Vagina (tissue), 2 donors: ENCODE results near the gene SLC34A1.

Experiments used
- POLR2A ChIP-seq, 2 donors: fragments of 450-650 bp; IDR thresholded peaks; one replicate each; pipeline ENCODE4 v1.6.1; 2017; ENCODE audit warnings: antibody characterized with exemption in 2 of 2, mild to moderate bottlenecking in 2 of 2, moderate library complexity in 2 of 2
- POLR2AphosphoS5 ChIP-seq, 2 donors: sonication (generic); formaldehyde crosslinking; IDR thresholded peaks; one replicate each; pipeline ENCODE4 v1.9.0; 2017; ENCODE audit warnings: antibody characterized with exemption in 2 of 2, mild to moderate bottlenecking in 2 of 2, low read depth in 1 of 2; ENCODE audit not compliant: insufficient read depth in 1 of 2
- TF ChIP-seq, protein P1 (sequence below), 3 experiments: fragments of 450-650 bp in 2 of 3; fragments of 200-600 bp in 1 of 3; sonication (generic) in 1 of 3; IDR thresholded peaks; one replicate each; pipeline ENCODE4 v1.5.1; 2017 to 2019; ENCODE audit warnings: antibody characterized with exemption in 3 of 3, mild to moderate bottlenecking in 2 of 3, moderate library complexity in 2 of 3

DNA sequence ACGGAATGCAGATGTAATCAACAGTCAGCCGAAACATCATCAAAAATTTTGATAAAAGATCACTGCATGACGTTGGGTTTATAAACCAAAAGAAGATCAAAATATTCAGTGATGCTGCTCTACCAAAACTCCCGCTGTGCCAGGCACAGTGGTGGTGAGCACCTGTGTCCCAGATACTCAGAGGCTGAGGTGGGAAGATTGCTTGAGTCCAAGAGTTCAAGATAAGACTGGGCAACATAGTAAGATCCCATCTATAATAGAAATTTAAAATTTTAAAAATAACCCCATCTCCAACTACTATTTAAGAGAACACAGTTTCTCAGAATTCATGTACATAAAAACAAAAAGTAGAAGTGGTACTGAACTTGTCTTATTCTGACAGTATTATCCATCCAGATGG, 36.5 kb upstream of the SLC34A1 start:
- TF ChIP-seq, protein P1, sequence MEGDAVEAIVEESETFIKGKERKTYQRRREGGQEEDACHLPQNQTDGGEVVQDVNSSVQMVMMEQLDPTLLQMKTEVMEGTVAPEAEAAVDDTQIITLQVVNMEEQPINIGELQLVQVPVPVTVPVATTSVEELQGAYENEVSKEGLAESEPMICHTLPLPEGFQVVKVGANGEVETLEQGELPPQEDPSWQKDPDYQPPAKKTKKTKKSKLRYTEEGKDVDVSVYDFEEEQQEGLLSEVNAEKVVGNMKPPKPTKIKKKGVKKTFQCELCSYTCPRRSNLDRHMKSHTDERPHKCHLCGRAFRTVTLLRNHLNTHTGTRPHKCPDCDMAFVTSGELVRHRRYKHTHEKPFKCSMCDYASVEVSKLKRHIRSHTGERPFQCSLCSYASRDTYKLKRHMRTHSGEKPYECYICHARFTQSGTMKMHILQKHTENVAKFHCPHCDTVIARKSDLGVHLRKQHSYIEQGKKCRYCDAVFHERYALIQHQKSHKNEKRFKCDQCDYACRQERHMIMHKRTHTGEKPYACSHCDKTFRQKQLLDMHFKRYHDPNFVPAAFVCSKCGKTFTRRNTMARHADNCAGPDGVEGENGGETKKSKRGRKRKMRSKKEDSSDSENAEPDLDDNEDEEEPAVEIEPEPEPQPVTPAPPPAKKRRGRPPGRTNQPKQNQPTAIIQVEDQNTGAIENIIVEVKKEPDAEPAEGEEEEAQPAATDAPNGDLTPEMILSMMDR (IDR thresholded peaks at IDR 0.05), result no peak
- TF ChIP-seq POLR2A (IDR thresholded peaks at IDR 0.05) (no peak), POLR2AphosphoS5 (IDR thresholded peaks at IDR 0.05; ENCODE audit: insufficient read depth in 1 of 2, low read depth in 1 of 2) (no peak)
